ENCODE data around the gene RAB42.

GRCh38 chr1:28632560-28632959, 40.5 kb downstream of the RAB42 start:
- no peak for TF ChIP-seq POLR2A (IDR thresholded peaks at IDR 0.05)
- TF ChIP-seq CTCF (IDR thresholded peaks at IDR 0.05) = no peak

Measured in vagina (tissue), 2 donors.